ENCODE results near the gene DPF1. TPM values are rescaled to one million over a fixed set of nuclear protein-coding genes. Genes with fewer than 3 reads are reported as not detected.
"Not testable (repeated sequence)": the region's sequence is repeated elsewhere in the genome, so short reads cannot be mapped to it uniquely, and the experiment has no call there.

Gene DPF1
- total RNA-seq, 2 experiments from 2014 or later: 0.12 to 0.20 TPM

- Mint-ChIP-seq H3K27me3 (peaks cover 4% of the 10 kb centered on the region), H3K27ac (no peak overlapping the region), H3K4me3 (no peak overlapping the region), H3K36me3 (ENCODE audit: low read depth) (no peaks in the 10 kb centered on the region), H3K4me1 (peaks cover 23% of the 10 kb centered on the region), H3K9me3 (no peaks in the 10 kb centered on the region)
- ChIA-PET POLR2A (interaction anchor here (0.6 kb wide), 1 partner anchor 9 kb away, joined by 3 read pairs; no protein-coding TSS in a partner anchor), CTCF (interaction anchor here (1.6 kb wide), 1 partner anchor 25 kb away, joined by 3 read pairs; no protein-coding TSS in a partner anchor)
- DNase-seq: no peak
Measured at GRCh38 chr19:38262585-38263268, 38.7 kb upstream of the DPF1 start.

GRCh38 chr19:38261942-38262341, 37.9 kb upstream of the DPF1 start:
- H3K4me3 Mint-ChIP-seq; H3K9me3 Mint-ChIP-seq; DNase-seq; H3K27ac Mint-ChIP-seq; H3K36me3 Mint-ChIP-seq (ENCODE audit: low read depth); CTCF ChIA-PET; H3K27me3 Mint-ChIP-seq: not testable (repeated sequence)
- POLR2A ChIA-PET: interaction anchor here (0.6 kb wide), 1 partner anchor 9 kb away, joined by 3 read pairs; no protein-coding TSS in a partner anchor
- peaks cover 25% of the 10 kb centered on the region for H3K4me1 Mint-ChIP-seq

- CTCF ChIA-PET: interaction anchor here (0.6 to 1.4 kb wide), 4 partner anchors 8 to 14 kb away, joined by 3 to 5 read pairs (median 4); partner anchors contain the start of gene SPINT2
- peaks cover 13% of the 10 kb centered on the region for H3K4me1 Mint-ChIP-seq
Measured at GRCh38 chr19:38255383-38256014, 31.5 kb upstream of the DPF1 start.

GRCh38 chr19:38253788-38254187, 29.8 kb upstream of the DPF1 start:
- H3K4me3 Mint-ChIP-seq: no peak overlapping the region
- CTCF ChIA-PET: no interaction called here

More at GRCh38 chr19:38255383-38256014, 31.5 kb upstream of the DPF1 start:
- DNase-seq: no peak
- Mint-ChIP-seq H3K36me3 (ENCODE audit: low read depth) (no peaks in the 10 kb centered on the region), H3K27me3 (peaks cover 22% of the 10 kb centered on the region), H3K27ac (no peak overlapping the region), H3K4me3 (no peak overlapping the region), H3K9me3 (no peaks in the 10 kb centered on the region)
- POLR2A ChIA-PET: no interaction called here

GRCh38 chr19:38252941-38253691, 29.1 kb upstream of the DPF1 start:
- DNase-seq: no peak
- Mint-ChIP-seq H3K27me3 (peaks cover 22% of the 10 kb centered on the region), H3K27ac (no peak overlapping the region), H3K4me1 (peaks cover 13% of the 10 kb centered on the region), H3K4me3 (no peak overlapping the region), H3K9me3 (no peaks in the 10 kb centered on the region), H3K36me3 (ENCODE audit: low read depth) (no peaks in the 10 kb centered on the region)
- ChIA-PET POLR2A (no interaction called here), CTCF (interaction anchor here (0.8 kb wide), 1 partner anchor 13 kb away, joined by 6 read pairs; no protein-coding TSS in a partner anchor)

More at GRCh38 chr19:38253788-38254187, 29.8 kb upstream of the DPF1 start:
- DNase-seq: no peak
- peaks cover 13% of the 10 kb centered on the region for H3K4me1 Mint-ChIP-seq
- H3K27ac Mint-ChIP-seq: no peak overlapping the region
- H3K27me3 Mint-ChIP-seq: peaks cover 22% of the 10 kb centered on the region
- H3K9me3 Mint-ChIP-seq: no peaks in the 10 kb centered on the region
- POLR2A ChIA-PET: no interaction called here
- no peaks in the 10 kb centered on the region for H3K36me3 Mint-ChIP-seq (ENCODE audit: low read depth)

GRCh38 chr19:38252385-38252784, 28.4 kb upstream of the DPF1 start:
- H3K4me3 Mint-ChIP-seq: no peak overlapping the region
- peaks cover 20% of the 10 kb centered on the region for H3K27me3 Mint-ChIP-seq
- H3K36me3 Mint-ChIP-seq (ENCODE audit: low read depth): no peaks in the 10 kb centered on the region
- H3K27ac Mint-ChIP-seq: no peak overlapping the region
- no peaks in the 10 kb centered on the region for H3K9me3 Mint-ChIP-seq
- ChIA-PET CTCF (interaction anchor here (0.8 to 1.4 kb wide), 3 partner anchors 14 to 22 kb away, joined by 3 to 8 read pairs (median 6); no protein-coding TSS in a partner anchor), POLR2A (no interaction called here)
- H3K4me1 Mint-ChIP-seq: peaks cover 13% of the 10 kb centered on the region
- no peak for DNase-seq

- POLR2A ChIA-PET: no interaction called here
- Mint-ChIP-seq H3K9me3 (no peaks in the 10 kb centered on the region), H3K36me3 (ENCODE audit: low read depth) (no peaks in the 10 kb centered on the region), H3K27me3 (peaks cover 14% of the 10 kb centered on the region), H3K4me1 (peaks cover 8% of the 10 kb centered on the region), H3K27ac (peak overlapping the region; percentile 42), H3K4me3 (no peak overlapping the region)
- CTCF ChIA-PET: interaction anchor here (0.9 to 1.4 kb wide), 3 partner anchors 17 to 136 kb away, joined by 3 to 8 read pairs (median 3); partner anchors contain the start of gene GGN
- DNase-seq: no peak
Measured at GRCh38 chr19:38251564-38252051, 27.6 kb upstream of the DPF1 start.

- no peak for DNase-seq
- Mint-ChIP-seq H3K27ac (no peak overlapping the region), H3K4me3 (no peak overlapping the region), H3K27me3 (peaks cover 13% of the 10 kb centered on the region), H3K9me3 (no peaks in the 10 kb centered on the region), H3K4me1 (peaks cover 7% of the 10 kb centered on the region), H3K36me3 (ENCODE audit: low read depth) (no peaks in the 10 kb centered on the region)
- POLR2A ChIA-PET: no interaction called here
- CTCF ChIA-PET: interaction anchor here (0.9 to 1.4 kb wide), 3 partner anchors 16 to 136 kb away, joined by 3 to 8 read pairs (median 3); partner anchors contain the start of gene GGN
Measured at GRCh38 chr19:38250821-38251563, 27.0 kb upstream of the DPF1 start.

GRCh38 chr19:38250428-38250820, 26.4 kb upstream of the DPF1 start:
- peaks cover 10% of the 10 kb centered on the region for H3K27me3 Mint-ChIP-seq
- H3K9me3 Mint-ChIP-seq: no peaks in the 10 kb centered on the region
- ChIA-PET POLR2A (no interaction called here), CTCF (interaction anchor here (0.6 to 0.9 kb wide), 2 partner anchors 16 to 137 kb away, joined by 3 to 4 read pairs; partner anchors contain the start of gene GGN)
- H3K36me3 Mint-ChIP-seq (ENCODE audit: low read depth): no peaks in the 10 kb centered on the region
- peaks cover 7% of the 10 kb centered on the region for H3K4me1 Mint-ChIP-seq
- DNase-seq: no peak
- H3K4me3 Mint-ChIP-seq: no peak overlapping the region
- no peak overlapping the region for H3K27ac Mint-ChIP-seq

GRCh38 chr19:38248421-38248820, 24.4 kb upstream of the DPF1 start:
- Mint-ChIP-seq H3K4me1 (peaks cover 14% of the 10 kb centered on the region), H3K36me3 (ENCODE audit: low read depth) (no peaks in the 10 kb centered on the region), H3K27ac (no peak overlapping the region), H3K4me3 (no peak overlapping the region), H3K9me3 (no peaks in the 10 kb centered on the region), H3K27me3 (no peaks in the 10 kb centered on the region)
- DNase-seq: no peak
- CTCF ChIA-PET: no interaction called here
- POLR2A ChIA-PET: no interaction called here

GRCh38 chr19:38247734-38248268, 23.8 kb upstream of the DPF1 start:
- H3K9me3 Mint-ChIP-seq: no peaks in the 10 kb centered on the region
- H3K36me3 Mint-ChIP-seq (ENCODE audit: low read depth): no peaks in the 10 kb centered on the region
- ChIA-PET POLR2A (no interaction called here), CTCF (no interaction called here)
- DNase-seq: no peak
- no peak overlapping the region for H3K27ac Mint-ChIP-seq
- H3K4me1 Mint-ChIP-seq: peaks cover 14% of the 10 kb centered on the region
- H3K27me3 Mint-ChIP-seq: no peaks in the 10 kb centered on the region
- H3K4me3 Mint-ChIP-seq: no peak overlapping the region

- ChIA-PET CTCF (interaction anchor here (0.6 to 1.3 kb wide), 2 partner anchors 10 to 21 kb away, joined by 3 to 4 read pairs; no protein-coding TSS in a partner anchor), POLR2A (no interaction called here)
- DNase-seq: no peak
- H3K4me1 Mint-ChIP-seq: peaks cover 14% of the 10 kb centered on the region
- no peaks in the 10 kb centered on the region for H3K27me3 Mint-ChIP-seq
- H3K27ac Mint-ChIP-seq: no peak overlapping the region
- no peaks in the 10 kb centered on the region for H3K36me3 Mint-ChIP-seq (ENCODE audit: low read depth)
- no peak overlapping the region for H3K4me3 Mint-ChIP-seq
- no peaks in the 10 kb centered on the region for H3K9me3 Mint-ChIP-seq
Measured at GRCh38 chr19:38247126-38247525, 23.1 kb upstream of the DPF1 start.

All from activated CD4-positive, alpha-beta T cell treated with anti-CD3 and anti-CD28 coated beads, Interleukin-2, amount 10 ng/mL, durations not matched to agents 7 days and 5 days (primary cell).